GM12873 (cell line): ENCODE measurements around the gene C1orf141.

ENCODE experiments used
- TF ChIP-seq, protein P1 (sequence below): IDR thresholded peaks from 2 replicates; pipeline ENCODE4 v1.5.1; 2012; ENCODE audit warnings: low read depth, mild to moderate bottlenecking, moderate library complexity, low read length, control low read depth; ENCODE audit not compliant: insufficient read depth; ENCODE audit errors: missing control alignments

C1orf141 gene

DNA sequence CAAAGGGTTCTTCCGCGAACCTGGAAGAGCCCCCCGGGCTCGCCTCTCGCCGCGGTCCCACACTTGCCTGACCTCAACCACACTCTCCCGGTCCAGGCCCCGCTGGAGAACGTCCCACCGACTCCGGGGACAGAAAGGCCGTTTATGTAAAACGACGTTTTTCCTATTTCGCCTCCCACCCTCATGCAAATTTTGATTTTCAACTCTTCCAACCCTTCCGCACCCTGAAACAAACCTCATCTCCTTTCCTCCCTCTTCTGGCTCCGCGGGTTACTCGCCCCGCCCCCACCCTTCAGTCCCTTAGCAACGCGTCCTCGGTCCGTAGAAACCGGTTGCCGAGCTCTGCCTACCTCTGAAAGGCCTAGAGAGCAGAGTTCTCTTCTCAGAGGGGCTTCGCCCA lies at the start of gene C1orf141:
TSS of gene C1orf141 (minus strand) at position 276 of the 400 bp plus-strand sequence. CDS start 7,730 bp downstream, outside the sequence.
- TF ChIP-seq, protein P1, sequence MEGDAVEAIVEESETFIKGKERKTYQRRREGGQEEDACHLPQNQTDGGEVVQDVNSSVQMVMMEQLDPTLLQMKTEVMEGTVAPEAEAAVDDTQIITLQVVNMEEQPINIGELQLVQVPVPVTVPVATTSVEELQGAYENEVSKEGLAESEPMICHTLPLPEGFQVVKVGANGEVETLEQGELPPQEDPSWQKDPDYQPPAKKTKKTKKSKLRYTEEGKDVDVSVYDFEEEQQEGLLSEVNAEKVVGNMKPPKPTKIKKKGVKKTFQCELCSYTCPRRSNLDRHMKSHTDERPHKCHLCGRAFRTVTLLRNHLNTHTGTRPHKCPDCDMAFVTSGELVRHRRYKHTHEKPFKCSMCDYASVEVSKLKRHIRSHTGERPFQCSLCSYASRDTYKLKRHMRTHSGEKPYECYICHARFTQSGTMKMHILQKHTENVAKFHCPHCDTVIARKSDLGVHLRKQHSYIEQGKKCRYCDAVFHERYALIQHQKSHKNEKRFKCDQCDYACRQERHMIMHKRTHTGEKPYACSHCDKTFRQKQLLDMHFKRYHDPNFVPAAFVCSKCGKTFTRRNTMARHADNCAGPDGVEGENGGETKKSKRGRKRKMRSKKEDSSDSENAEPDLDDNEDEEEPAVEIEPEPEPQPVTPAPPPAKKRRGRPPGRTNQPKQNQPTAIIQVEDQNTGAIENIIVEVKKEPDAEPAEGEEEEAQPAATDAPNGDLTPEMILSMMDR, result no peak

DNA sequence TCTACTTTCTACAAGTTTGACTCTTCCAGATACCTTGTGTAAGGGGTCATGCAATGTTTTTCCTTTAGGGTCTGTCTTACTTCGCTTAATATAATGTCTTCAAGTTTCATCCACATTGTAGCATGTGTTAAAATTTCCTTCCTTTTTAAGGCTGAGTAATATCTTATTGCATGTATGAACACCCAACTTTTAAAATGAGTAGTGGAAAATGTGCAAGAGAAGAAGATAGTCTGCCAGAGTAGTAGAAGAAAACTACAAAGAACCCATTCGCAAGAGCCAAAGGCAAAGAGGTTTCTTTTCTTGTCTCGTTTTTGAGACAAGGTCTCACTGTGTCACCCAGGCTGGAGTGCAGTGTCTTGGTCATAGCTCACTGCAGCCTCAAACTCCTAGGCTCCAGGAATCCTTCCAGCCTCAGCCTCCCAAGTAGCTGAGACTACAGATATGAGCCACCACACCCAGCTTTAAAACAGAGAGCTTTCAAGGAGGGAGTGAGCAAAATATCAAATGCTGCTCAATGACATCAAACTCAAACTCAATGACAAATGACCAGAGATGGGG lies 40.8 kb upstream of the C1orf141 start:
- TF ChIP-seq, protein P1, result no peak

DNA sequence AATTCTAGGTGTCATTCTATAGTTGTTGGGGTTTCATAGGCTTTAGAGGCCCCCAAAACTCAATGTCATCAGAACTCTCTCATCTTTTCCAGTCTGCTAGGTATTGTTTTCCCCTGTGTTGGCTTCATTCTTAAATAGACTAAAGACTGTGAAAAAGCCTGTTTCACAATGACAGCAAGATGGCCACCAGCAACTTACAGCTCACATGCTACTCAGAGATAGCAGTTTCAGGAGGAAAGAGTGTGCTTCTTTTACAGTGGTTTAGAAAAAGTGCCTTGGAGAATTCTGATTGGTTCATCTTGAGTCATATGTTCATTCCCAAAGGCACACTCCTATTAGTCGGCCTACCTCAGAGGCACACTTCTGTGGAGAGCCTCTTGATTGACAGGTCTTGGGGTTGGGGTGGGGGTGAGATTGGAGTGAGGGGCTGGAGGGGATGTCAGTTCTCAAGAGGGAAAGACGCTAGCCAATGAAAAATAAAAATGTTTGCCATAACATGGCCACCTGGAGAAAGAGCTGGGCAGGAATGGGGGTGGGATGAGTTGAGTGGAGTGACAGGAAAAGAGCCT lies 40.0 kb upstream of the C1orf141 start:
- TF ChIP-seq, protein P1, result no peak

DNA sequence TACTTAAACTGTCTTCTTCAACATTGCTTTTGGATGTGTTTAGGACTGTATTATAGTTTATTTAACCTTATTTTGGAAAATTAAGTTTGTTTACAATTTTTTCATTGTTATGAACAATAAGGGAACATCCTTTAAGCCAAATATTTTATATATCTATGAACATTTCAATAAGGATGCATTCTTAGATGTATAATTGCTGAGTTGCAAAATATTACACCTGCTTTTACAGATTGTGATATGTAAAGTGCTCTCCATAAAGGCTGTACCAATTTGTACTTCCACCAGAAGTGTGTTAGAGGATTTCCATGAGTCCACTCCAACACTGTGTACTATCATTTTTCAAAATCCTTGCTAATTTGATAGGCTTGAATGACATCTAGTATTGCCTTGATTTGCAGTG lies 39.2 kb upstream of the C1orf141 start:
- TF ChIP-seq, protein P1, result no peak

DNA sequence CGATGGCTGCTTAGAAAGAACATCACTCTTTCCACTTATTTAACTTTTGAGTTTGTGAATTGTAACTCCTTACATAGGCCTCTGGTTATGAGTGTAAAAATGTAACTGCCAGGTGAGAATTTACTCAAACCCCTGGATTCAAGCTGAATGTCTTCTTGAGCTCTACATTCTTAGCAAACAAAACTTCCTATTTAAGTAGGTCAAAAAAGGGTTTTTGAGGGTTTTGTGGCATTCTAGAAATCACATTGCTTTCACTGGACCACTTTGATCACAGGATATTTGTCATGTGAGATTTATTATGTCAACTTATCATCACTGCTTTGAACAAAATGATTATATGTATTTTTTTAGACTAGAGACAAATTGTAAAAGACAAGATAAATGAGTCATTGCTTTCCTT lies 37.2 kb upstream of the C1orf141 start:
- TF ChIP-seq, protein P1, result no peak

DNA sequence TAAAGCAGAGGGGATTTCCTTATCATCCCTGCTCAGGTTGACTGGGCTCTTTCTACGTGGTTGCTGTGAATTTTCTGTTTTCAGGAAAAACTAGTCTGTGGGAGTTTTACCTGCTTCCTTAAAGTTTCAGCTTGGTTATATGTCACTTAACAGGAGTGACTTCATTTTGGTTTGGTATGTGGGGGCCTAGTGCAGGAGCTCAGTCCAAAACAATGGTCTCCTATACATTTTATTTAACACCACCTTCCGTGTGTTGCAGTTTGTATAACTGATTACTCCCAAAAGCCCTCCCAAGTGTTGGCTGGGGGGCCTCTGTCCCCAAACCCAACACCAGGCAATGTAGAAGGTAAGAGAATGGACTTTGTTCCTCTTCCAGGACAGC lies 36.8 kb upstream of the C1orf141 start:
- TF ChIP-seq, protein P1, result no peak

DNA sequence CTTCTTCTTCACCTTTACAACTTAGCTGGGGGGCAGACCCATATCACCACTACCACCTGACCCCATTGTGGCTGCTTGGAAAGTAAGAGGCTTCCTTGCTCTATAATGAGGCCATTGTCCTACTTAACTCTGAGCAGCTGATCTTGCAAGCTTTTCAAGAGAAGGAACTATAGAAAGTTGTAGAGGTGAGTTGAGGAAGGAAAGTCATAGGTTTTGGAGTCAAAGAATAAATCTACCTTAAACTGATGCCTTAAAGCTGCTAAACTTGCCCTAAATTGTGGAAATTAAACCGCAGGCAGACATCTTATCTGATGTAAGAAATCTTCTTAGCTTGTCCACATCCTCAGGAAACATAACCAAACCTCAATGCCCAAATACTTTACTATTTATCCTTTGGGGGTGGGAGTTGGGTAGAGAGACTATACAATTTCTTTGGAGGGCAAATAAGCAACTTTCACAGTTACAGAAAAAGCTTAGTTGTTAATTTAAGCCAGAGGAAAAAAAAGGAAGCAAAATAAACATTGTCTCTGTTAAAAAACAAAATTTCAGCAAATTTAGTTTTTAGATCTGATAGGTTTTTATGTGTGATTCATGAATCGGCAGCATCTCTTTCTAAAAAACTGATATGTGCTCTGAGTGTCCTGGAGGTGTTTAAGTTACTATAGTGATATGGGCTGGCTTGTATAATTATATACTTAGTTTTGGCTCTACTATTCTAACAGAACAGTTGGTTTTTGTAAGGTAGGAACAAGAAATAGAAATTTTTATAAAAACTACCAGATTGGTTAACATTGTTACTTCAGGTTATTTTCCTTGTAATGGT lies 36.2 kb upstream of the C1orf141 start:
- TF ChIP-seq, protein P1, result no peak
